Heart right ventricle (tissue), 16 donors: ENCODE data around the gene EXD3. TPM values are rescaled to one million over a fixed set of nuclear protein-coding genes. Genes with fewer than 3 reads are reported as not detected.

Experiments used
- ATAC-seq, 8 donors: fragments of 200-7000 bp; cut with Tn5 transposase; one replicate each; pipeline ENCODE4 v1.9.1; 2020; ENCODE audit warnings: mild to moderate bottlenecking in 8 of 8, moderate library complexity in 8 of 8, moderate number of reproducible peaks in 1 of 8
- DNase-seq, 2 donors: peaks; one replicate each; pipeline ENCODE4 v3.0.0-alpha.2; 2020
- H3K27ac ChIP-seq, 10 donors: fragments of 200-600 bp; sonication (generic) in 2 of 10; one replicate each; pipeline versions ENCODE4 v1.5.0 to v1.8.0; 2020 to 2022; ENCODE audit warnings: mild to moderate bottlenecking in 3 of 10
- H3K27me3 ChIP-seq, 7 donors: fragments of 200-600 bp; one replicate each; pipeline ENCODE4 v1.8.0; 2021 to 2022; ENCODE audit warnings: mild to moderate bottlenecking in 2 of 7
- H3K36me3 ChIP-seq, 9 donors: fragments of 200-600 bp; sonication (generic) in 1 of 9; one replicate each; pipeline versions ENCODE4 v1.5.0 to v1.8.0; 2020 to 2022; ENCODE audit warnings: mild to moderate bottlenecking in 2 of 9
- H3K4me1 ChIP-seq, 9 donors: fragments of 200-600 bp; sonication (generic) in 1 of 9; one replicate each; pipeline versions ENCODE4 v1.5.0 to v1.8.0; 2020 to 2022; ENCODE audit warnings: mild to moderate bottlenecking in 4 of 9
- H3K4me3 ChIP-seq, 10 donors: fragments of 200-600 bp; sonication (generic) in 2 of 10; one replicate each; pipeline versions ENCODE4 v1.5.0 to v1.8.0; 2020 to 2022; ENCODE audit warnings: mild to moderate bottlenecking in 7 of 10, moderate library complexity in 2 of 10
- H3K9me3 ChIP-seq, 11 donors: fragments of 200-600 bp in 10 of 11; sonication (generic) in 2 of 11; one replicate each; pipeline versions ENCODE4 v1.5.0 to v1.8.0; 2013 to 2022; ENCODE audit warnings: mild to moderate bottlenecking in 2 of 11, control low read depth in 1 of 11, moderate library complexity in 1 of 11
- CTCF ChIP-seq, 9 donors: fragments of 200-600 bp; sonication (generic) in 2 of 9; IDR thresholded peaks; one replicate each; pipeline versions ENCODE4 v1.5.0 to v1.8.0; 2021 to 2022; ENCODE audit warnings: antibody characterized with exemption in 9 of 9, mild to moderate bottlenecking in 5 of 9, moderate library complexity in 1 of 9
- WGBS, 2 donors: extraction: QIAGEN DNeasy Blood & Tissue Kit; methylation state at CpG; one replicate each; pipeline ENCODE4 v1.1.7; 2013; ENCODE audit warnings: inconsistent platforms in 1 of 2; 5-methylcytosine and 5-hydroxymethylcytosine counted together
- intact Hi-C, 10 donors: fragments of 100-400 bp; cut with DNase I; formaldehyde crosslinking; loops; one replicate each; pipeline versions ENCODE4 v1.11.1 to v1.14.2; 2022
- polyA plus RNA-seq, 2 donors: library from polyadenylated mRNA; stranded (reverse); fragments of 200-250 nt; gene quantifications; one replicate each; pipeline ENCODE4 v1.2.3, GENCODE V29; 2013
- total RNA-seq, 10 donors: library from RNA; stranded (reverse); fragmentation: NEBNext Ultra II Directional in 3 of 10; extraction: Animal tissue kit (Norgen Biotek cat#: 25700) in 3 of 10; gene quantifications; one replicate each; pipeline versions ENCODE4 v1.2.1 to v1.2.4, GENCODE V29; 2021 to 2023
- donor health status: Arrhythmogenic right ventricular cardiomyopathy.
- donor health status: ischemic (EF 13 %, LVEDD 7.1; RV severe dilation, severe dysfunction).
- donor health status: healthy with polysubstance abuse.
- donor health status: DM: no; HTN: yes; CAD: no.
- donor health status: DM: no; HTN: no; CAD: no.
- donor health status: ischemic (EF 25% LVEDD 6.9; RV normal size, moderate dysfunction).
- donor health status: ischemic (EF 25% LVEDD 5.7; RV mildly dilated, moderate dysfunction).
- donor health status: healthy.
- donor health status: DM: yes; HTN: yes; CAD: no.
- donor health status: Ischemic cardiomyopathy.
- donor health status: ischemic (EF 35%, LVEDD 5.7; RV mildly dilated, moderate dysfunction).
- donor health status: nonischemic (EF 11% LVEDD 7.7; RV severe dilation, severe dysfunction).
- donor health status: DM: yes; HTN: yes; CAD: no.
- donor health status: PGD.
- donor health status: ischemic (EF 29% LVEDD 5.4; RV normal size, mild dysfunction).
- donor health status: nonischemic (EF 23%, LVEDD 6.1; RV moderate dilation, normal function).

The EXD3 gene
- total and polyA plus RNA-seq, 12 donors: 5.8 to 33.0 (median 9.2) TPM

DNA sequence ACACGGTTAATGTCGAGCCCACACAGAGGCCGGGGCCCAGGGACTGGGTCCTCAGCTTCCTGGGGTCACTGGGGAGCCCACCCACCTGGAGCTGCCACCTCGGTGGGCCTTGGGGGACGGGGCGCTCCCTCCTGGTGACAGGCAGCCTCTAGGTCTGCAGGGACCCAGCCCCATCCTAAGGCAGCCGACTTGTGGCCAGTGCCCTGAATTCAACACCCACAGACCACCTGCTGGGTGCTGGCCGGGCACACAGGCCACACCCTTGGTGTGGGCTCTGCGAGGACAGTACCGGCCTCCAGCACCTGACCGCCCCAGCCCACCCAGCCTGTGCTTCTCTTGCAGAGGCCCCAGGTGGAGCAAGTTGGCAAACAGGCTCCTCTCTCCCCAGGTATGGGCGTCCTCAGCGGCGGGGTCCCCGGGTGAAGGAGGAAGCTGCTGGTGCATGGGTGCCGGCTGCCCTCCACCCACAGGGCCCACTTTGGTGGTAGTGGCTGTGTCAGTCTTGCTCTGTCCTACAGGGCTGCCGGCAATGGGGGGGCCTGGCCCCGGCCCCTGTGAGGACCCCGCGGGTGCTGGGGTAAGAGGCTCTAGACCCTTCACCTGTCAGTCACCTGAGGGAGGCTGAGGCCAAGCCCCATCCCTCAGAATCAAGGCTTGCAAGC, 9.9 kb upstream of the EXD3 start:
- peak in 1 of 2 donors; percentile 14 for DNase-seq
- intact Hi-C loops: loop anchor here in 1 of 10 donors (10.0 kb wide), 1 partner anchor 92 kb away; no protein-coding TSS in a partner anchor
- no peak for ATAC-seq
- TF ChIP-seq CTCF (IDR thresholded peaks at IDR 0.05): no peak
- H3K4me3 ChIP-seq: no peak overlapping the region
- 91 to 93% methylated on average over 20 of the region's 20 CpGs for WGBS, 2 donors
- H3K27ac ChIP-seq: no peak overlapping the region
- H3K36me3 ChIP-seq: no peaks in the 10 kb centered on the region
- H3K9me3 ChIP-seq: no peaks in the 10 kb centered on the region
- H3K27me3 ChIP-seq: no peaks in the 10 kb centered on the region
- H3K4me1 ChIP-seq: peaks cover 0 to 5% (median 0%) of the 10 kb centered on the region in 9 donors

GRCh38 chr9:137431416-137431931, 8.5 kb upstream of the EXD3 start:
- peaks cover 0 to 5% (median 0%) of the 10 kb centered on the region in 9 donors for H3K4me1 ChIP-seq
- 81 to 87% methylated on average over 21 of the region's 21 CpGs for WGBS, 2 donors
- H3K9me3 ChIP-seq: no peaks in the 10 kb centered on the region

GRCh38 chr9:137430723-137431415, 7.9 kb upstream of the EXD3 start:
- no peaks in the 10 kb centered on the region for H3K9me3 ChIP-seq
- TF ChIP-seq CTCF (IDR thresholded peaks at IDR 0.05): no peak
- H3K36me3 ChIP-seq: no peaks in the 10 kb centered on the region
- H3K4me1 ChIP-seq: peaks cover 0 to 2% (median 0%) of the 10 kb centered on the region in 9 donors
- H3K27ac ChIP-seq: no peak overlapping the region
- WGBS, 2 donors: 84 to 86% methylated on average over 27 of the region's 27 CpGs
- no peak overlapping the region for H3K4me3 ChIP-seq
- no peaks in the 10 kb centered on the region for H3K27me3 ChIP-seq
- intact Hi-C loops: loop anchor here in 1 of 10 donors (10.0 kb wide), 1 partner anchor 94 kb away; no protein-coding TSS in a partner anchor
- DNase-seq (peak in 1 of 2 donors; percentile 4), ATAC-seq (no peak)

More at GRCh38 chr9:137431416-137431931, 8.5 kb upstream of the EXD3 start:
- Histone ChIP-seq H3K27ac (no peak overlapping the region), H3K4me3 (no peak overlapping the region), H3K27me3 (no peaks in the 10 kb centered on the region), H3K36me3 (no peaks in the 10 kb centered on the region)
- DNase-seq (peak in 1 of 2 donors; percentile 8), ATAC-seq (no peak)
- intact Hi-C loops: loop anchor here in 1 of 10 donors (10.0 kb wide), 1 partner anchor 93 kb away; no protein-coding TSS in a partner anchor
- TF ChIP-seq CTCF (IDR thresholded peaks at IDR 0.05): no peak

GRCh38 chr9:137429974-137430722, 7.2 kb upstream of the EXD3 start:
- 64 to 68% methylated on average over 32 to 34 of the region's 34 CpGs for WGBS, 2 donors
- no peaks in the 10 kb centered on the region for H3K36me3 ChIP-seq
- TF ChIP-seq CTCF (IDR thresholded peaks at IDR 0.05): no peak
- no peak overlapping the region for H3K27ac ChIP-seq
- intact Hi-C loops: loop anchor here in 3 of 10 donors (10.0 kb wide), 1 partner anchor 95 kb away; no protein-coding TSS in a partner anchor
- DNase-seq: peak in 1 of 2 donors; percentile 13
- H3K4me1 ChIP-seq: peaks cover 0 to 8% (median 2%) of the 10 kb centered on the region in 9 donors
- H3K27me3 ChIP-seq: no peaks in the 10 kb centered on the region
- ATAC-seq: no peak
- H3K9me3 ChIP-seq: no peaks in the 10 kb centered on the region
- no peak overlapping the region for H3K4me3 ChIP-seq
